Testis (tissue), 3 donors: ENCODE data around the gene MYO18A. TPM values are rescaled to one million over a fixed set of nuclear protein-coding genes. Genes with fewer than 3 reads are reported as not detected.

Source experiments
- DNase-seq: peaks from one replicate; pipeline ENCODE4 v3.0.0-alpha.2; 2019
- H3K27ac ChIP-seq, 2 donors: fragments of 200-600 bp; sonication (generic); one replicate each; pipeline ENCODE4 v1.5.1; 2019
- H3K27me3 ChIP-seq: fragments of 200-600 bp; sonication (generic); one replicate; pipeline ENCODE4 v1.5.1; 2019
- H3K36me3 ChIP-seq: fragments of 200-600 bp; sonication (generic); one replicate; pipeline ENCODE4 v1.5.1; 2017; ENCODE audit warnings: low read depth; ENCODE audit errors: missing control alignments
- H3K4me1 ChIP-seq: fragments of 200-600 bp; sonication (generic); one replicate; pipeline ENCODE4 v1.5.1; 2019
- H3K4me3 ChIP-seq, 2 donors: fragments of 200-600 bp; sonication (generic); one replicate each; pipeline ENCODE4 v1.5.1; 2017 to 2019
- H3K9me3 ChIP-seq: fragments of 200-600 bp; sonication (generic); one replicate; pipeline ENCODE4 v1.5.1; 2017
- POLR2A ChIP-seq: fragments of 450-650 bp; IDR thresholded peaks from one replicate; pipeline ENCODE4 v1.6.1; 2017; ENCODE audit warnings: antibody characterized with exemption, mild to moderate bottlenecking, moderate library complexity
- whole genome bisulfite sequencing, 2 donors: methylation state at CpG; one replicate each; pipeline ENCODE4 v1.1.5; 2018; 5-methylcytosine and 5-hydroxymethylcytosine counted together
- intact Hi-C: fragments of 100-400 bp; cut with DNase I; formaldehyde crosslinking; loops from one replicate; pipeline ENCODE4 v1.15.1; 2023; ENCODE audit warnings: low total_unique reads
- polyA plus RNA-seq: library from polyadenylated mRNA; stranded (reverse); fragments of 350-450 nt; fragmentation: Illumina TruSeq; extraction: RNeasy Lipid Tissue Mini Kit (QIAGEN cat#74804); gene quantifications from one replicate; pipeline ENCODE4 v1.2.3, GENCODE V29; 2014; ENCODE audit warnings: low read depth, low replicate concordance; ENCODE audit not compliant: insufficient read depth
- total RNA-seq, 2 donors: library from RNA; depleted of rRNA; stranded (reverse); fragments of >200 nt; gene quantifications; one replicate each; pipeline ENCODE4 v1.2.3, GENCODE V29; 2016
- TF ChIP-seq, protein P1 (sequence below), 3 experiments: fragments of 450-650 bp in 2 of 3; fragments of 200-600 bp in 1 of 3; sonication (generic) in 1 of 3; IDR thresholded peaks; one replicate each; pipeline ENCODE4 v1.5.1; 2016 to 2019; ENCODE audit warnings: antibody characterized with exemption in 3 of 3, mild to moderate bottlenecking in 2 of 3, moderate library complexity in 1 of 3

The MYO18A gene
- total and polyA plus RNA-seq, 3 donors from 2014 or later = 89.1 to 154 (median 91.1) TPM

DNA sequence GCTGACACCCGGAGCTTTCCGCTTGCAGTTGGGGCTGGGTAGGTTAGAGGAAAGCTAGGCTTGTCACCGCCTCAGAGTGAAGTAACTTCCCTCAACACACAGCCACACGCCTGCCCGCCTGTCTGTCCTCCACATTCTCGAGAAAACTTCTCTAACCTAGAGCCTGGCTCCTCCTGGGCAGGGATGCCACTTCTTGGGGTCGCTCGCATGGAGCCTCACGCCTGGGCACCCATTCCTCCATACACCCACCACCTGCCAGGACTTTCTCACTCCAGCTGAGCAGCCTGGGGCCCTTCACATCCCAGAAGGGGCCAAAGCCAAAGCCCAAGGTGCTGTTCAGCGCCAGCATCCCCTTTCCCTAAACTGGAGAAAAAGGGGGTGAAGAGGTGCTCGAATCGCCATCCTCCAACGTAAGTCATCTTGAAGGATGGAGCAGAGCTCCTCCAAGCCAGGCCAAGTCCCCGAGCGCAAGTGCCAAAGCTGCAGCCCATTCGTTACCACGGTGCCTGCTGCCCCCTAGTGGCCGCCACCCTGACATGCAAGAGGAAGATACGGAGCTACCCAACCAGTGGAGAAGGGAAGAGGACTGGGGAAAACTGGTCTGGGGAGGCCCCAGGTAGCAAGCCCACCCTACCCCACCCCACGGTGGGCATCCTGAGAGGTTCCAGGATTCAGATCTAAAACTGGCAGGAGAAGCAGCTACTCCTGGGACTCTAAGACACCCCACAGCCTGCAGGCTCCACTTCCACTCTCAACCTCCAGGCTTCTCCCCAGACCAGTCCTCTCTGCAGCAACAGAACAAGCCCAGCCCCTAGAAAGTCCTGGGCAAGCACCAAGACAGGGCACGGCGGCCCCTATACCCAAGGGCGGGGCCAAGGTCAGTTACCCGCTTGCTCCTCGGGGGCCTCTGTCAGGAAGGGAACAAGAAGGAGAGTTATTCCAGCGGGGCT is 63.1 kb downstream of the MYO18A start:
- TF ChIP-seq POLR2A = no peak
- TF ChIP-seq, protein P1, sequence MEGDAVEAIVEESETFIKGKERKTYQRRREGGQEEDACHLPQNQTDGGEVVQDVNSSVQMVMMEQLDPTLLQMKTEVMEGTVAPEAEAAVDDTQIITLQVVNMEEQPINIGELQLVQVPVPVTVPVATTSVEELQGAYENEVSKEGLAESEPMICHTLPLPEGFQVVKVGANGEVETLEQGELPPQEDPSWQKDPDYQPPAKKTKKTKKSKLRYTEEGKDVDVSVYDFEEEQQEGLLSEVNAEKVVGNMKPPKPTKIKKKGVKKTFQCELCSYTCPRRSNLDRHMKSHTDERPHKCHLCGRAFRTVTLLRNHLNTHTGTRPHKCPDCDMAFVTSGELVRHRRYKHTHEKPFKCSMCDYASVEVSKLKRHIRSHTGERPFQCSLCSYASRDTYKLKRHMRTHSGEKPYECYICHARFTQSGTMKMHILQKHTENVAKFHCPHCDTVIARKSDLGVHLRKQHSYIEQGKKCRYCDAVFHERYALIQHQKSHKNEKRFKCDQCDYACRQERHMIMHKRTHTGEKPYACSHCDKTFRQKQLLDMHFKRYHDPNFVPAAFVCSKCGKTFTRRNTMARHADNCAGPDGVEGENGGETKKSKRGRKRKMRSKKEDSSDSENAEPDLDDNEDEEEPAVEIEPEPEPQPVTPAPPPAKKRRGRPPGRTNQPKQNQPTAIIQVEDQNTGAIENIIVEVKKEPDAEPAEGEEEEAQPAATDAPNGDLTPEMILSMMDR (IDR thresholded peaks at IDR 0.05) = peak; percentile 78 to 95 (median 85)
- intact Hi-C loops = no loop called here
- Histone ChIP-seq H3K4me1 (no peaks in the 10 kb centered on the region), H3K4me3 (no peak overlapping the region), H3K27me3 (no peaks in the 10 kb centered on the region), H3K36me3 (no peaks in the 10 kb centered on the region), H3K27ac (no peak overlapping the region), H3K9me3 (no peaks in the 10 kb centered on the region)
- WGBS, 2 donors = 60 to 66% methylated on average over 25 to 26 of the region's 26 CpGs
- peak; percentile 87 for DNase-seq

DNA sequence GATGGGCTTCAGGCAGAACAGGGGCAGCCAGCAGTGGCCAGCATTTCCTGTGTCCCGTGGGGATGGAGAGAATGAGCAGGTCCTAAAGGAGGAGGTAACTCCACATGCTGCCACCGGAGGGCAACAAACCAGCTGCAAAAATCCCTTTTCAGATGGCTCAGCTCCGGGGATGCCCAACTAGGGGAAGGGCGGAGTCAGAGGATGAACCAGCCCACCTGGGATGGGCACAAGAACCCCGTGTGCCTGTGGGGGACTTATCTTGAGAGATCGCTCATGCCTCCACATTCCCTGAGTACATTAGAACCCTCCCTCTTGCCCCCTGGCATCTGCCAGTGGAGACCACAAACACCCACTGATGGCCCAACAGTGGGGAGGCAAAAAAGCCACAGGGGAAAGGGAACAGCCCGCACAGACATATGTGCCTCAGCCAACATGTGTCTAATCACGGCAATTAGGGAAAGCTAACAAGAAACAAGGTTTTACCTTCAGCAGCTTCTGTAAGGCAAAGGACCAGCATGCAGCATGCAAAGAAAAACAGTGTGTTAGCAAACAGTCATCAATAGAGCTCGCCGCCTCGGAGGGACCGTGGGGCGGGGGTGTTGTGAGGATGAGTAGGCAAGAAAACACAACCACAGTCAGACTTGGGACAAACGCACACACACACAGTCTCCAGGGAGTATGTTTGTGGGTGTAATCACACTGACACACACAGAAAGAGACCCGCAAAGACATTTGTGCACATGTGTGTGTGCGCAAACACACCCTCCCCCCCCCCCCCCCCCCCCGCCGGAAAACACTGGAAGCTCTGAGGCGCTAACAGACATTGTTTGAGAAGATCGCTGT is 64.0 kb downstream of the MYO18A start:
- DNase-seq = peak; percentile 41
- intact Hi-C loops = no loop called here
- Histone ChIP-seq H3K27me3 (no peaks in the 10 kb centered on the region), H3K36me3 (no peaks in the 10 kb centered on the region), H3K27ac (no peak overlapping the region), H3K4me3 (no peak overlapping the region), H3K4me1 (no peaks in the 10 kb centered on the region), H3K9me3 (no peaks in the 10 kb centered on the region)
- no peak for TF ChIP-seq POLR2A
- TF ChIP-seq, protein P1 (IDR thresholded peaks at IDR 0.05) = peak; percentile 7 to 38 (median 21)
- 68 to 82% methylated on average over 16 to 20 of the region's 20 CpGs for WGBS, 2 donors

DNA sequence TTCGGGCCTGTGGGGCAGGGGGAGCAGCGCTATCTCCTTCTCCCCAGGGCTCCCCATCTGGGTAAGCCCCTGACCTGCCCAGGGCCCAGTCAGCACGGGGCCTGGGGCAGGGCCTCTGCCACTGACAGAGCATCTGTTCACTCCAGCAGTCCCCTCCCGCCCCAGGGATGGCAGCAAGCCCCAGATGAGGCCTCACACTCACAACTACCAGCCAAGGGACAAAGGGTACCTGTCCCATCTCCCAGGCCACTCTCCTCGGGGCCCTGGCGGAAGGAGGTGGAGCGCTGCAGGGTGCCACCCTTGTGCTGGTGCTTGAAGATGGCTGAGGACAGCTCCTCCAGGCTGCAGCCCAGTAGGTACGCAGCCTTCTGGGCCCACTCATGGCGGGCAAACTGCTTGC is 64.8 kb downstream of the MYO18A start:
- H3K4me1 ChIP-seq = no peaks in the 10 kb centered on the region
- no peaks in the 10 kb centered on the region for H3K36me3 ChIP-seq
- H3K4me3 ChIP-seq = no peak overlapping the region
- no peak for TF ChIP-seq POLR2A
- TF ChIP-seq, protein P1 (IDR thresholded peaks at IDR 0.05) = no peak
- H3K27me3 ChIP-seq = no peaks in the 10 kb centered on the region
- H3K9me3 ChIP-seq = no peaks in the 10 kb centered on the region
- intact Hi-C loops = no loop called here
- DNase-seq = no peak
- WGBS, 2 donors = 90 to 96% methylated on average over 8 to 9 of the region's 9 CpGs
- H3K27ac ChIP-seq = no peak overlapping the region

DNA sequence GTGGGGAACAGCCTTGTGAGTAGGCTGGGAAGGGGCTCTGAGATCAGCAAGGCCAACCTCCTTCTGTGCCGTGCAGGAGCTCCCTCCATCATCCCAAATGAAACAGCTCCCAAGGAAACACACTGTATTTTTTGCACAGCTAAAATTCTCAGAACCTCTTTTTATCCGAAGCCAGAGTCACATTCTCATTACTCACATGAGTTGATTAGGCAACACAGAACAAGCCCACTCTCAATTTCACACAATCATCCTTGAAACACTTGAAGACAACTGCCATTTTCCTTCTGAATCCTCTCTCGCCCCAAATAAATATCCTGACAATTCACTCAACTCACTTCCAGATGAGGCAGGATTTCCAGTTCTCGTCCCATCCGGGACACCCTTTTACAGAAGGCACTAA is 66.1 kb downstream of the MYO18A start:
- no peak for TF ChIP-seq POLR2A
- TF ChIP-seq, protein P1 (IDR thresholded peaks at IDR 0.05) = no peak
- 86 to 90% methylated on average over 5 of the region's 5 CpGs for WGBS, 2 donors
- intact Hi-C loops = no loop called here
- no peak for DNase-seq
- H3K36me3 ChIP-seq = no peaks in the 10 kb centered on the region
- H3K27ac ChIP-seq = no peak overlapping the region
- no peak overlapping the region for H3K4me3 ChIP-seq
- H3K4me1 ChIP-seq = no peaks in the 10 kb centered on the region
- H3K27me3 ChIP-seq = no peaks in the 10 kb centered on the region
- H3K9me3 ChIP-seq = no peaks in the 10 kb centered on the region
